COR-L47 (cell line): ENCODE results near the gene MRPL30.
"Not testable (repeated sequence)": the region's sequence is repeated elsewhere in the genome, so short reads cannot be mapped to it uniquely, and the experiment has no call there.

Source experiments
- DNase-seq: peaks from one replicate; lab custom pipeline; 2025; lab: John Stamatoyannopoulos, UW

The MRPL30 gene

DNA sequence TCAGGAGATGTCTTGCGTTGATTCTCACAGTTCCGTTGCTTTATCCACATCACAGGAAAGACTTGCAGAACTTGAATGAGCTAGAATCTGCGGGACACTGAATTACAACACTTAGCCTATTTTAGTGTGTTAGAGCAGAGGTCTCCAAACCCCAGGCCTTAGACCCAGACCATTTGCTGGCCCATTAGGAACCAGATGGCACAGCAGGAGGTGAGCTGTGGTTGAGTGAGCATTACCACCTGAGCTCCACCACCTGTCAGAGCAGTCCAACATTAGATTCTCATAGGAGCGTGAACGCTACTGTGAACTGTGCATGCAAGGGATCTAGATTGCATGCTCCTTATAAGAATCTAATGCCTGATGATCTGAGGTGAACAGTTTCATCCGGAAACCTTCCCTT is 3.8 kb downstream of the MRPL30 start:
- no peak for DNase-seq

DNA sequence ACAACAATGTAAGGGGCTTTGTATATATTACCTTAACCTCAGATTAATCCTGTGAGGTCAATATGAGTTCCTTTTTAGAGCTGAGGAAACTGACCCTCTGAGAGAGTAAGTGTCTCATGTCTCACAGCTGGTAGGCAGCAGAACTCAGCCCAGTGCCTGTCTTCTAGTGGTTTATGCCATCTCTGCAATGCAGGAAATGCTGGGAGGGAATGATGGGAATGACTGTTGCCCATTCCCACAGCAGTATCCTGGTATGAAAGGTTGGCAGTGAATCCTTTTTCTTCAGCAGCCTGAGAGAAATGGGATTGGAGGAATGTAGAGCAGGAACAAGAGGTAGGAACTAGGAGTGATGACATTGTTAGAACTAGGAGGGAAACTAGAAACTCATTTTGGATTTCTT is 6.0 kb downstream of the MRPL30 start:
- DNase-seq = no peak

DNA sequence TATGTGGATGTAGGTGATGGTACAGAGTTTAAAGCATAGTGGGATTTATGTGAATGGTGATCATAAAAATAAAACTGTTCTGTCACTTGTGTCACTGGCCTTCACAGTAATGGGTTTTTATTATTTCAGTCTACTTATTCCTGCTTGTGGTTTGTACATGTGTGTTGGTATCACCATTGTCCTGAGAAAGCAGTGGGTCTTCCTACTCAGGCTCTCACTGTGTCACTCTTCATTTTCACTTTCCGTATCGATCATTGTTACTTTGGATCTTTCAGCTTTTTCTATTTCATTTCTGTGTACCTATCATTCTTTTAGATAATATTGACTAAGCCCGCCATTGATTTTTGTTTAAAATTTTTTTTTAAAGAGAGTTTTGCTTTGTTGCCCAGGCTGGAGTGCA is 7.4 kb downstream of the MRPL30 start:
- DNase-seq = no peak

DNA sequence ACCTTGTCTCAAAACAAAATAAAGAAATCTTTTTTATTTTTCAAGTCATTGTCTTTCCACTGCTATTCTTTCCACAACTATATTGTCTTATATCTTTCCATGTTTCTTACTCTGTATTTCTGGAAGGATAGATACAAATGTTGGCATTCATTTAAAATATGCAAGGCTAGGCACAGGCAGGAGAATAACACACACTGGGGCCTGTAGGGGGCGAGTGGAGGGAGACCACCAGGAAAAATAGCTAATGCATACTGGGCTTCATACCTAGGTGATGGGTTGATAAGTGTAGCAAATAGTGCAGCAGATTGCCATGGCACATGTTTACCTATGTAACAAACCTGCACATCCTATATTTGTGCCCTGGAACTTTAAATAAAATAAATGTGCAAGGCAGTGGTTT is 9.6 kb downstream of the MRPL30 start:
- no peak for DNase-seq

DNA sequence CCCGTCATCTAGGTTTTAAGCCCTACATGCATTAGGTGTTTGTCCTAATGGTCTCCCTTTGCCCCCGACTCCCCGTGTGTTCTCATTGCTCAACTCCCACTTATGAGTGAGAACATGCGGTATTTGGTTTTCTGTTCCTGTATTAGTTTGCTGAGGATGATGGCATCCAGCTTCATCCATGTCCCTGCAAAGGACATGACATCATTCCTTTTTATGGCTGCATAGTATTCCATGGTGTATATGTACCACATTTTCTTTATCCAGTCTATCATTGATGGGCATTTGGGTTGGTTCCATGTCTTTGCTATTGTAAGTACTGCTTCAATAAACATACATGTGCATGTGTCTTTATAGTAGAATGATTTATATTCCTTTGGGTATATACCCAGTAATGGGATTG is 11.4 kb downstream of the MRPL30 start:
- DNase-seq = not testable (repeated sequence)

DNA sequence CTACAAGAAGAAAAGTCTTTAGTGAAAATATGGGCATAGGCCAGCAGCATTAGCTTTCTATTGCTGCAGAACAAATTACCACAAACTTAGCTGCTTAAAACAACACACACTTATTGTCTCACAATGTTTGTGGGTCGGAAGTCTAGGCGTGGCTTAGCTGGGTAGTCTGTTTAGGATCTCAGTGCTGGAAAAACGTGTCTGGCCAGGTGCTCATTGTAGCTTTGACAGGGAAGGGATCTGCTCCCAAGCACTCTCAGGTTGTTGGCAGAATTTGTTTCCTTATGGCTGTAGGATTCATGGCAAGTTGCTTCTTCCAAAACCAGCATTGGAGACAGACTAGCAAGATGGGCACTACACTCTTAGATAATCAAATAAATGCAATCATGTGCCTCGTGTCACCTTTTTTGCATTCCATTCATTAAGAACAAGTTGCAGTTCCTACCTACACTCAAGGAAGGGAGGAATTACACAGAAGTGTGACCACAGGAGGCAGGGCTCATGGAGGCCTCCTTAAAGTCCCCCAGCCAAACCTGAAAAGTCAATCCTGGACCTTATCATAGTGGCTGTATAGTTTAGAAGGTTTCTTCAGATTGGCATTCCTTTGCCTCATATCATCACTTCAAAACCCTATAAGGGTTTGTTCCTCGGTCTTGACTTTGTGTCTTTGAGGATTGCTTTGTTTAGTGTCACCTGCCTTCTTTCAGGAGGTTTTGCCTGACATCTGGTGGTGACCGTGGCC is 17.3 kb downstream of the MRPL30 start:
- no peak for DNase-seq

DNA sequence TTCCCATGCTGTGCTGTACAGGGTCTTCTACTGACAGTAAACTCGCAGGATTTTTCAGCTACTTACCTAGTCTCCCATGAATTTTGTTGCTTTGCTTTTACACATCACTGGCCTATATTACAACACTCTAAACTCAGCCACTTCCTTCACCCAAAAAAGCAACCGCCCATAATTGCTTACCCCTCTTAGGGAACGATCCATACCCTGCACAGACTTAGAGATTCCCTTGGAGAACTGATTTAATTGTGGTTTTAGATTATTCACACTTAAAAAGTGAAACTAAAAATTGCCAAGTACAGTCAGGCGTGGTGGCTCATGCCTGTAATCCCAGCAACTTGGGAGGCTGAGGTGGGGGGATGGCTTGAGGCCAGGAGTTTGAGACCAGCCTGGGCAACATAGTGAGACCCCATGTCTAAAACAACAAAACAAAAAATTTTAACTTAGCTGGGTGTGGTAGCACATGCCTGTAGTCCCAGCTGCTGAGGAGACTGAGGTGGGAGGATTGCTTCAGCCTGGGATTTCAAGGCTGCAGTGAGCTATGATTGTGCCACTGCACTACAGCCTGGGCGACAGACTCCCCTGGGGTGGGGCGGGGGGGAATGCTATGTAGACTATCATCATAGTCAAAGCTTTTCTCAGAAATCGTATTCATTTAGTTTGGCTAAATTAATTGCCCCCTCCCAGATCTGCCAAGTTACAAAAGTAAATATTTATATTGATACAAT is 19.3 kb downstream of the MRPL30 start:
- peak; percentile 49 for DNase-seq

DNA sequence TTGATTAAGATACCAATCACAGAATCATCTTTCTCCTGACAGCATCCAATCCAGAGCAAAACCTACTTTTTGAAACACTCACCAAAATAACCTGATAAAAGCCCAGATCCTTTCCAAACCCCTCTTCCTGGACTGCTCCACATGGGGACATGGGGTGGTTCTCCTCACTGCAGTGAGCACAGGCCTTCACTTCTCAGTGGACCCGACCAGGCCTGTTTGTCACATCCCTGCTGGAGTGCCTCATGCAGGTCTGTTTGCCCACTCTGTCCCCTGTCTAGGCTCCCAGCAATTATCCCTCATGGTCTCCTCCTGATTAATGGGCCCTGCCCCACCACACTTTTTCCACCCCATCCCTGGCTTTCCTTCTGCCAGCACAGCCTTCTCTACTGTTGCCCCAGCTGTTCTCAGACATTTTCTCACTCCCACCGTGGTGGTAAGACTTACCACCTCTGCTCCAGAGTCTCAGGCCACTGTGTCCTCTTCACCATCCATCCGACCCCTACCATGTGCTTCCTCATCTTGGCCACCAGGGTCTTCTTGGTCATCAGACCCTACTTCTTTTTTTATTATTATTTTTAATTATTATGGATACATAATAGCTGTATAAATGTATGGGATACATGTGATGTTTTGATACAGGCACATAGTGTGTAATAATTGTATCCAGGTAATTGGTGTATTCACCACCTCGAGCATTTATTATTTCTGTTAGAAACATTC is 21.1 kb downstream of the MRPL30 start:
- DNase-seq = no peak

DNA sequence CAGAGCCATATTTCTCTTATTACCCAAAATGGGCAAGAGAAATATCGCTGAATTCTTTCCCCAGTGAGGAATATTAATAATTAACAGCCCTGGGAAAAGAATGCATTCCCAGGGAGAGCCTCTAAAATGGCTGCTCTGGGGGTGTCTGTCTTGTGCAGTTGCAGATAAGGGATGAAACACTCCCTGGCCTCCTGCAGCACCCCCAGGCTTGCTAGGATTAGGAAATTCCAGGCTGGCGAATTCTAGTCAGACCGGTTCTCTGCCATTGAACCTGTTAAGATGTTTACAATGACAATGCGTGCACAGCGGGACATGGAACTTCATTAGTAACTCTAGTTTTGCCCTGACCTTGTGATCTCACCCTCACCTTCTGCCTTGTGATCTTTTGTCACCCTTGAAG is 24.5 kb downstream of the MRPL30 start:
- no peak for DNase-seq

DNA sequence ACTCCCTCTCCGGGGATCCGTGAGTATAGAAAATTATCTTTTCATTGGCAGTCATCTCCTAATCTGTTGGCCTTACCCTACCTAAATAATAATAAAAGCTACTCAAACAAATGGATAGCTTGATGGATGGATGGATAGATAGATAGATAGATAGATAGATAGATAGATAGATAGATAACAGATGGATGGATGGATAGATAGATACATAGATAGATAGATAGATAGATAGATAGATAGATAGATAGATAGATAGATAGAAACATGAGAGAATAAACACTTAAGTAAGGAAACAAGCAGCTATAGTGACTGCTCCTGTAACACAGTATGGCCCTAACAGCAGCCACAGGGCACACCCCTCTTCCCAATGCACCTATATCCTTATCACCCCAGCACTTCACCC is 35.1 kb downstream of the MRPL30 start:
- DNase-seq = no peak

DNA sequence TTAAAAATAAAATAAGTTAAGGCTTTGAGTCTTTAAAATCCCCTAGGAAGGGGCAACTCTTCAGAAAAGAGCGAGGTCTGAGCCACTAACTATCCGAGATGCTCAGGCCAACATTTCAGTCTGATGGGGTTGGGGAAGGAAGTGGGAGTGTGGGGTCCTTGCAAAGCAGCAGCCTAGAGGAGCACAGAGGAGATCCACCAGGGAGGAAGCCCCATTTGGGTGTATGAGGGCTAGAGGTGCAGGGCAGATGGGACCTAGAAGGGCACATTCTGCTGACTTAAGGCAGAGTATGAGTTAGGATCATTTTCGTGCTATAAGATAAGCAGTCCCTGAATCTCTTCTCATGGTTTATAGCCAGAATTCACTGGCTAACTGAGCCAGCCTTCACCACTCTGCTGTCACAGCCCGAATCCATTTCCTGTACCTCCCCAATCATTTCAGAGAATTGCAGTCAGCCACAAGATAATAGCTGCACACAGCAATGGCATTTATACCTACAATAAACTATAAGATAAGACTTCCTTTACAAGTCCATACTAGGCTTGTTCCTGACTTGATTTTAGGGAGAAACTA is 37.0 kb downstream of the MRPL30 start:
- no peak for DNase-seq

DNA sequence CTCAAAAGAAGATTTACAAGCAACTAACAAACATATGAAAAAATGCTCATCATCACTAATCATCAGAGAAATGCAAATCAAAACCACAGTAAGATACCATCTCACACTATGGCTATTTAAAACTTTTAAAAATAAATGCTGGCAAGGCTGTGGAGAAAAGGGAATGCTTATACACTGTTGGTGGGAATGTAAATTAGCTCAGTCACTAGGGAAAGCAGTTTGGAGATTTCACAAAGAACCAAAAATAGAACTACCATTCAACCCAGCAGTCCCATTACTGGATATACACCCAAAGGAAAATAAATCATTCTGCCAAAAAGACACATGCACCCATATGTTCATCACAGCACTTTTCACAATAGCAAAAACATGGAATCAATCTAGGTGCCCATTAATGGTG is 52.2 kb downstream of the MRPL30 start:
- not testable (repeated sequence) for DNase-seq

DNA sequence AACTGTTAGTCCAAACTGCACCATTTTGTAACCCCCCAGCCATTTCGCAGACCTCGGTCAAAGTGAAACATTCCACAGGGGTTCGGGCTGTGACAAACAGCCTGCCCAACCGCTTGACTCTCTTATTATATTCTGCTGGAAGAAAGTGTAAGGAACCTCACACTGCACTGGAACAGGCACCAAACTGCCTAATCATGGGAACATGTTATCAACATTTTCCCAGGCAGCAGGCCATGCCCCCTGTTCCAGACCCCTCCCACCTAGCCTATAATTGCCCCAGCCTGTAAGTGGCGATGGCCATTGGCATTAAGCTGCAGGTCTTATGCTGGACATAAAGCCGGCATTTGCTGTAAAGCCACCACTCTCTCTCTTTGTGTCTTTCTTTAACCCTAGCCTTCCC is 57.6 kb downstream of the MRPL30 start:
- no peak for DNase-seq

DNA sequence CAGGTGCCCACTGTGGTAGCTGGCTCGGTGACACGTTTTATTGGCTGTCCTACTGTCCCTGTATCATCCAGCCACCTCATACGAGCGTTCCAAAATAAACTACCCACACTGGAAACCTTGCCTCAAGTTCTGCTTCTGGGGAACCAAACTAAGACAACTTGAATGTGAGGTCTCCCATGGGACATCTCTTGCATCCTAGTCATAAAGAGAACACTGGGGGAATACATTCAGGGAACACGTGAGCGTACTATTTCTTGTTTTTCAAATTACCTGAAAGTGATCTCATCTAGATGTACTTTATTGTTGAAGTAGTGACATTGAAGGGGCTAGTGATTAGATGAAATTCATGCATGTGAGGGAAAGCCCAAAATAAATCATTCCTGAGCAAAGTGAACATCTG is 59.4 kb downstream of the MRPL30 start:
- no peak for DNase-seq

DNA sequence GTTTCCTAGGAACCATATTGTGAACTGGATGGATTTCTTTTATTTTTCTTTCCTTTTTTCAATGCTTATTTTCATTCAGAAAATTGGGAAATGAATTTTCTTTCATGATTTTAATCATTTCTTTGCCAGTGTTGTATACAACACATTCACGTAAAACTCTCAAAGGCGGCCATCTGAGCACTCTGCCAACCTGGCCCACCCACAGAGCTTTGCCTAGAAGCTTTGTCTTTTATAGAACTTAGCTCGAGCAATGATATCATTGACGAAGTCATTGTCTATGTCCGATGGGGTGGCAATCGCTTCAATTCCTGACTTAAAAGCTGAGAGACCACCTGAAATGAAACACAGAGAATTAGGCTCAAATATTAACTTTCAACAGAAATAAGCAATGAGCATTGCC is 61.2 kb downstream of the MRPL30 start:
- no peak for DNase-seq
